Medulla oblongata (tissue), 1 donor: ENCODE measurements around the gene BAIAP2L2.
"Not testable (repeated sequence)": the region's sequence is repeated elsewhere in the genome, so short reads cannot be mapped to it uniquely, and the experiment has no call there.

Experiments used
- DNase-seq: peaks from one replicate; pipeline ENCODE4 v3.0.0-alpha.2; 2015; ENCODE audit errors: extremely low spot score

BAIAP2L2 gene

DNA sequence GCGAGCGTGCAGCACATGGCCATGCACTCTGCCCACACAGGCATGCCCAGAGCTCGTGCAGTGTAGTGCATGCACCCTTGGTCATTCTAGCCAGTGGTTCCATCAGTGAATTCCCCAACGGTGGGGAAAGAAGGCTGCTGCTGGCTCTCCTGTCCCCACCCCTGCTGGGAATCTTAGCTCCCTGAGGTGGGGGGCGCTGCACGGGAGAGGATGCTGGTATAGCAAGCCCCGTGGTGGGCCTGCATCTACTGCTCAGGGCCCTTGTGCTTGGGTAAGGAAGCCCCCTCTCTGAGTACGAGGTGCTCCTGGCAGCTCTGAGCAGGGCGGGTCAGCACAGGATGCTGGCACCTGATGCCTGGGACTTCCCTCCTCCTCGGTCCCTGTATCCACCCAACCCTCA, 18.5 kb upstream of the BAIAP2L2 start:
- no peak for DNase-seq

DNA sequence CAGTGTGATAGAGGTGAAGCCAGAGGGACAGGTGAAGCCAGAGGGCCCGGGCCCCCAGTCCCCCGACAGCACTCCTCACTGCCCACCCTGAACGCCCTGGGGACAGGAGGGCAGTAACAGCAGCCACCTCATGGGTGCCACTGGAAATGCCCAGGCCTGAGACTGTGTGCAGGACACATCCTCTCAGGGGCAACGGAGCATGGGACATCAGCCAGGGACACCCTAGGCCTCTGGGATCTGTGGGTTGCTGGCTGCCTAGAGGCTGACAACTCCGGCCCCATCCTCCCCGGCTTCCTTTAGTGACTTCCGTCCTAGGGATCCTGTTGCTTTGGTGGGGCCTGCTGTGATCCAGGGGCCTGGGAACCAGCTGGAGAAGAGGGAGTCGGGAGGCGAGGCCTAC, 17.4 kb upstream of the BAIAP2L2 start:
- DNase-seq: no peak

DNA sequence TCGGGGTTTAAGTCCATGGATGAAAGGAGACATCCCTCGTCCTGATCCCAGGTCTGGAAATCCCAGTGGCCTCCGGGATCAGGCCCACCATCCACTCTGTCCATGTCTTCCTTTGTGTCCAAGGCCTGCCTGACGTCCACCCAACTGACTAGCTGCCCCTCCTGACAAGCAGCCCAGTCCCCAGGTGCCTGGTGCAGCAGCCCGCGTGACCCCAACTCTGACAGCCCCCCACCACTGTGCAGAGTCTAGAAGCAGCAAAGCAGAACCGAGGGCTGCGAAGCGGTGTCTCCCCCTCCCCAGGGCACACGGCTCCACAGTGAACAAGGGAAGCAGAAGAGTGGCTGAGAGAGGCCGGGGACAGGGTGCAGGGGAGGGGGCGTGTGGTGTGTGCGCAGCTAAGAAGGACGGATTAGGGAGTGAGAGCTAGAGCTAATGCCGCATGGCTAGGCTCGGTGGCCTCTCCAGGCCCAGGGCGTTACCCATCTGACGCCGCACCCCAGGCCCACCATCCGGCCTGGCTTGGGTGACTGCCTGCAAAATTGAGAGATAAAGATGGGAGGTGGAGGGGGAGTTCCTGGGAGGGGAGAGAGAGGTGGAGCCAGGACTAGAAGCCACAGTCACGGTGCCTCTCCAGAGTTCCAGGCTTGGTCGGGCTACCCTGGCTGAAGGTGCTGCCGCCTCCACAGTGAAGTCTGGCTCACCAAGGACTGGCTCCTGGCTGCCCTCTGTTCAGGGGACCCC, 16.6 kb upstream of the BAIAP2L2 start:
- no peak for DNase-seq

DNA sequence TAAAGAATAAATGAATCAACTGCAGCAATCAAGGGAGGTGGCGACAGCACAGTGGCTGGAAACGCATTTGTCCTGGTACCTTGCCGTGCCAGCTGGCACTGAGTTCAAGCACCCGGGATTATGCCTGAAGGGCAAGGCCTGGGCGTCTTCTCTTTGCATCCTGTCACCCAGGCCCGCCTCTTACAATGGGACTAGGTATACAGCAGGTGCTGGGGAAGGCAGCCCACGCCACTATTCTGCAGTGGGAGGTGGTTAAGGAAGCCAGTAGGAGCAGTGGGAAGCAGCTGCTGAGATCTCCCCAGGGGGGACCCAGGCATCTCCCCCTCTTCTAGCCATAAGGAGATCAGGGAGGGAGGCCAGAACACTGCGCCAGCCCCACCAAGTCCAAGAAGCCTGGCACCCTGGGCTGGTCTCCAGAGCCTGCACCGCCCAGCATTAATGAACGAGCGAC, 15.3 kb upstream of the BAIAP2L2 start:
- DNase-seq: peak; percentile 34

DNA sequence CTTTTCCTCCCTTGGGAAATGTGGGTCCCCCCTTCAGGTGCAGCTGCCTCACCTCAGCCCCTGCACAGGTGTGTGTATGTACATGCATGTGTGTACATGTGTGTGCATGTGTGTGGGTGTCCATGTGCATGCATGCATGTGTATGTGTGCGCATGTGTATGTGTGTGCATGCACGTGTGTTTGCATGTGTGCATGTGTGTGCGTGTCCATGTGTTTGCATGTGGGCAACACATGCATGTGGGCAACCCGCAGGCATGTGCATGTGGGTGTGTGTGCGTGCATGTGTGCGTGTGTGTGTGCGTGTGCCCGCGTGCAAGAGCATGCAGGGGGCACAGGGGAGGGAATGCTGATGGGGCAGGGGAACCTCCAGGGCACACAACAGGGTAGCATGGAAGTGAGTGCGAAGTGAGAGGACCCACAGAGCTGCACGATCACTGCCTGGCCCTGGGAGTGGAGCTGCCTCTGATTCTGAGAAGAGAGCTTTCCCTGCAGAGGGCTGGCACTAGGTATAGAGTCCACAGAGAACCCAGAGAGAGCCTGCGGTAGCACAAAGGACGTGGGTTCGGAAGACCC, 14.6 kb upstream of the BAIAP2L2 start:
- DNase-seq: no peak

DNA sequence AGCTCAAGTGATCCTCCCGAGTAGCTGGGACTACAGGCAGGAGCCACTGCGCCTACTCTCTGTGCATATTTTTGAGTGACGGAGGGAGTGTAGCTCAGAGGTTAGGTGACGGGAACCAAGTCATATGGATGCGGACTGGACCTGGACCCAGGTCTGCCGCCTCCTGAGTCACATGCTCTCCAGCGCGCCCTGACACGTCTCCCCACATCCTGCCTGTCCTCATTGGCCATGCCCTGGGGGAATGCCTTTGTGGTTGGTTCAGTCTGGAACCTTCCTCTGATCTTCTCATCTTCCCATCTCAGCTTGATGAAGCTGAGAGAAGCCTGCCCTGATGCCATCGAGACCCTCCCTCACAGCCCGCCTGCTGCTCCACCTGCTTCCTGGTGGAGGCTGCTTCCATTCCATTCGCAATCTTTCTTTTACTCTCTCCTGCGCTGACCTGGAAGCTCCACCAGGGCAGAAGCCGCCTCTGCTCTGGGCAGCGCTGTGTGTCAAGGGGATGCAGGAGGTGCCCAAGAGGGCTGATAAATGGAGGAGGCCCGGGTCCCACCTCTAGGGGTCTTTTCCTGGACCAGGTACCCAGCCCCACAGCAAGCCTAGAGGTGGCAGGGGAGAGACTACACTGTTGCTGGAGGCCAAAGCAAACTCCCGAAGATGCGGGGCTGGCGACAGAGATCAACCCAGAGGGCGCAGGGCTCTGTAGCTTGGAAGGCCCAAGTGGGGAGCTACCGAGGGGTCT, 13.9 kb upstream of the BAIAP2L2 start:
- DNase-seq: no peak

DNA sequence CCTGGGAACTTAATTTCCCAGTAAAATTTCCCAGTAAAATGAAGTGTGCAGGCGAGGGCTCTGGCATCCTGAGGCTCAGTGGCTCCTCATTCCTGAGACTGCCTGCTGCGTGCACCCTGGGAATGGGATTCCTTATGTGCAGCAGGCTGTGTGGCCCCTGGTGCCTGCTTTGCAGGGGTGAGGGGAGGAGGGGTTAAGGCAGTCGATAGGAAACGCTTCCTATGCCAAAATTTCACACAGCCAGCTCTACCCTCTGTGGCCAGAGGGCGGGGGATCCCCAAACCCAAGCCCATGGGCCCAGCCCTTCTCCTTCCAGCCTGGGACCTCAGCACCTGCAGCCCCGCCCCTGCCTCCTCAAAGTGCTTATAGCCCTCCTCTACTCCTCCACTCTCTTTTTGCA, 12.1 kb upstream of the BAIAP2L2 start:
- no peak for DNase-seq

DNA sequence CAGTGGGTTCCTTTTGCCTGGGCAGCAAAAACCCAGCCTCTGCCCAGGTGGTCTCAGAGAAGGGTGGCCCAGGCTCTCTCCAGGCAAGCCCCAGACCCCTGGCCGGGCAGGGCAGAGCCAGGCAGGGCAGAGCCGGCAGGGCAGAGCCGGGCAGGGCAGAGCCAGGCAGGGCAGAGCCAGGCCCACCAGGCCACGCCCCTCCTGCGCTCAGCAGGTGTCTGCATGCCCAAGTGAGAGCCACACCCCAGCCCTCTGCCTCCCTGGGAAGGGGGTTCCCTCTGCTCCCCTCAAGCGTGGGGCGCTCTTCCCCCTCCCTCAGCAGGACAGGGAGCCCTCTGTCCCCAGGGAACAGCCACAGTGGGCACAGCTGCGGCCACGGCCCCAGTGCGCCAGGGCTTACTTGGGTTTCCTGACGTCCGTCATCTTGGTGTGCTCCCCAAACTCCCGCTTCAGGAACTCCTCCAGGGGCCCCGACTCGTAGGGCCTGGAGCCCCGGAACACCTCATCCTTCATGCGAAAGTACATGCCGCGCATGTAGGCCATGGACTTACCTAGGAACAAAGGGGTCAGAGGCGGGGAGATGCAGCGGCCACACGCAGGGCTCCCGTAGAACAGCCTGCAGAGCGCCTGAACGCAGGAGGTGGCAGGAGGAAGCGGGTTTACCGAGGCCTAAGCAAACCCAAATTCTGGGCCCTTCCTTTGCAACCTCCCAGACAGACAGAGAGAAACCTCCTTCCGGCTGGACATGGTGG, 10.1 kb upstream of the BAIAP2L2 start:
- no peak for DNase-seq

DNA sequence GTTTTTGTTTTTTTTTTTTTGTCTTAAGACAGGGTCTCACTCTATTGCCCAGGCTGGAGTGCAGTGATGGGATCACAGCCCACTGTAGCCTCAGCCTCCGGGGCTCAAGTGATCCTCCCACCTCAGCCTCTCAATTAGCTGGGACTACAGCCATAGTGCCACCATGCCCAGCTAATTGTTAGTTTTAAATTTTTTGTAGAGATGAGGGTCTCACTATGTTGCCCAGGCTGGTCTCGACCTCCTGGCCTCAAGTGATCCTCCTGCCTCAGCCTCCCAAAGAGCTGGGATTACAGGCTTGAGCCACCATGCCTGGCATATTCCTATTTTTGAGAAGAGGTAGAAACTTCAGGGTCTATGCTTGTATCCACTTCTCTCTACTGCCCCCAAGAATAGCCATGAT, 8.3 kb upstream of the BAIAP2L2 start:
- not testable (repeated sequence) for DNase-seq

DNA sequence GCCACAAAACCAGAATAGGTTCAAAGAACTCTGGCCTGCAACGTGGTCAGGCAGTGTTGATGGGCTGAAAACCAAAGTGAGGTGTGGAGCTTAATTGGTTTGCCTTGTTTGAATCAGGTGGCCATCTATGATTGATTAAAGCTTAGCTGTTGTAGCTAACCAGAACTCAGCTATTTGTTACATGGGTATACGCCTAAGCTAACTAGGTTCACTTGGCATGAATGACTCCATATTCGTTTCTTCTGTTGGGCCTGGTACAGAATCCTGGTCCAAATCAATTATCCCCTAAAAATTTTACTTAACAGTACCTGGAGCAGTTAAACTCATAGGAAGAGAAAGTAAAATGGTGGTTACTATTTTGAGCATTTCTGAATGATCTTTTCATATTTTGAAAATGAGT, 7.7 kb upstream of the BAIAP2L2 start:
- no peak for DNase-seq

DNA sequence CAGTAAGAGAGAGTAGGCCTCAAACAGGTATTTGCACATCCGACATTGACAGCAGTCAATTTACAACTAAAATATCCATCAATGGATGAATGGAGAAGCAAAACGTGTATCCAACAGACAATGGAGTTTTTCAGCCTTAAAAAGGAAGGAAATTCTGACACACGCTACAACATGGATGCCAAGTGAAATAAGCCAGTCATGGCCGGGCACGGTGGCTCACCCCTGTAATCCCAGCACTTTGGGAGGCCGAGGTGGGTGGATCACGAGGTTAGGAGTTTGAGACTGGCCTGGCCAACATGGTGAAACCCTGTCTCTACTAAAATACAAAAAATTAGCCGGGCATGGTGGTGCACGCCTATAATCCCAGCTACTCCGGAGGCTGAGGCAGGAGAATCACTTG, 7.1 kb upstream of the BAIAP2L2 start:
- not testable (repeated sequence) for DNase-seq

DNA sequence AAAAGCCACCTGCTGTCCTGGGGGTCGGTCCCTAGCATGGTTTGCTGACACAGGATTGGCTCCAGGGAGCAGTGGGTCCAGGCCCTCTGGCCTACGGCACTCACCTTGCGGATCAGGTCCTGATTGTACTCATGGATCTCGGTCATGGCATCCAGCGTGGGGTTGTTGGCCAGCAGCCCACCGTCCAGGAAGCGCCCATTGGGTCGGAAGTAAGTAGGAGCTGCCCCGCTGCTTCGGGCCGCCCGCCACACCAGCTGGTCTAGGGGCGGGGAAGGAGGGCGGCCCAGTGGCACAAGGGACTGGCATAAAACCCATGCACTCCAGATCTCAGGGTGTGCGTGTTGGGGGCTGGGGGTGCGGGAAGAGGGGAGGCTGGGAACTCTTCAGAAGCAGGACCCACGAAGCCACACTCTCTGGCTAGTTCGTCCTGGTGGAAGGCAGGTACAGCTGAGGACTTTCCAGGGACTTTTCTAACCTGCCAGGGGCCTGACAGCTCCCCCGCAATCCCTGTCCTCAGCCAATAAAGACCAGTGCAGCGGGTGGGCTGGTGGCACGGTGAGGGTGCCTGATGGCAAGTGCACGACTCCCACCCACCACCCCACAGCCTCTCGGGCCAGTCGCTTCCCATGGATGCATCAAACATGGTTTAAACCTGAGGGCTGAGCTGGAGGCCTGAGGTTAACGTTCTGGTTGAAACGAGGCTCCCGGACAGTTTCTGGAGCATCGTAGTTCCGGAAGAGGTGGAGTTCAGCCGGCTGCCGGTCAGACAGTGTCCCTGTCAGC, 5.1 kb upstream of the BAIAP2L2 start:
- DNase-seq: no peak

DNA sequence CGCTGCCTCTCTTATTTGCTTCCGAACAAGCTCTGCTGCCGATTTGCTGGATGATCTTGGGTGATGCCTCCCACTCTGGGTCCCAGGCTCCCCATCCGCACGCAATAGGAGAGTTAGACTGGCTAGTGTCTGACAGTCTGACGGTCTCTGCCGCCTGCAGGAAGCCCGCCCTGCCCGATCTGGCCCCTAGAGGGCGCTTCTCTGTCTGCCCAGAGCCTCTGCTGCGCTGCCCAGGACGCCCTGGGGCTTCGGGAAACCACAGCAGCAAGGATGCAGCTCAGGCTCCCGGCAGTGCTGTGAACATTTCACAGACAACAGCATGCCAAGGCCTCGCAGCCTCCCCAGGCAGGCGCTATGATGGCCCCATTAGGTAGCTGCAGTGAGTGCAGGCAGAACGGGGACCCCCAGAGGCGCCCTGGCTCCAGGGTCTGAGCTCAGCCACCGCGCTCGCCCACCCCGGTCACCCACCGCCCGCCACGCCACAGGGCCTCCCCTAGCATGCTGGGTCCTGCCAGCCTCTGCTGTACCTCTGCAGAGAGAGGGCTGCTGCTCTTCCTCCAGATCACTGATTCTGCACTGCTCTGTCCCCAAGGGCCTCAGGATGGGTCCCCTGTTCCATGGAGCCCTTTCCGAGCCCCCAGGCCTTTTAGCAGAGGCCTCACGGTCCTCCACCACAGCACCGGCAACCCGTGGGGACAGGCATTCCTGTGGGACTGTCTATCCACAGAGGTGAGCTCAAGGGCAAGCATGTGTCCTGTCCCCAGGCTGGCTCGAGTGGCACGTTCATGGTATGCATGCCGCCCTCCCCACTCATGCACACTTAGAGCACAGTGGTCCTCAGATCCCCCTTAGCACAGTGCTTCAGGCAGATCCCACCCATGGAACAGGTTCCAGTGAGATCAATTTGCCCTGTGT, 4.3 kb upstream of the BAIAP2L2 start:
- peak; percentile 82 for DNase-seq

DNA sequence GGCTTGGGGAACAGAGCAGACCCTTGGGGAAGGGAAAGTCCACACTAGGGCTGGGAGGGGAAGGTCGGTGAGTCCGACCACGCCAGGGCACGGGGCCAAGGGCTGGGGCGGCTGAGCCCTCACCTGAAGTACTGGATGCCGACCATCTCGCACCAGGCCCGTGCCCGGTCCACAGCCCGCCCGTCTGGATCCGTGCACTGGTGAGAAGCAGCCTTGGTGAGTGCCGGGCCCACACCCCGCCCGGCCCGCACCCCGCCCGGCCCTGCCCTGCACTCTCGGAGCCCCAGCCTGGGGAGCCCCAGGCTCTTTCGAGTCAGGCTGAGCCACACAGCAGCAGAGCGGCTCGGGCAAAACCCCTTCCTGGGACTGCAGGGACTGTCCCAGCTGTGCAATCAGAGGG, 1.9 kb upstream of the BAIAP2L2 start:
- no peak for DNase-seq

DNA sequence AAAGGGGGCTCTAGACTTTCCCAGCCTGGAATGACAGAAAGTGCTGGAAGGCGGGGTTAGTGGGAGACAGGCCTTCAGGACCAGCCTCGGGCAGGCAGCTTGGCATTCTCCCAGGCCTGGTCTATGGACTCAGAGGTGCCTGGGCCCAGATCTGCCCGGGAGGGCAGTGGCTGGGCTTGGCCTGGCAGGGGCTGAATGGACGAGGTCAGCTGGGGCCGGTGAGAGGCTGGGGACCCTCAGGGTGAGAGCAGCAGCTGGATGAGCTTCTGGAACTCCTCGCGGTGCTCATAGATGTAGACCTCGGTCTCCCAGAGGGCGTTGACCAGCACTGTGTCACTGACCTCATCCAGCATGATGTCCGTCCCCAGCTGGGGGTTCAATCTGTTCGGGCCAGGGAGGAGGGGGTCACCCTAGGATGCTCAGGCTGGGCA, 1.5 kb upstream of the BAIAP2L2 start:
- DNase-seq: no peak

DNA sequence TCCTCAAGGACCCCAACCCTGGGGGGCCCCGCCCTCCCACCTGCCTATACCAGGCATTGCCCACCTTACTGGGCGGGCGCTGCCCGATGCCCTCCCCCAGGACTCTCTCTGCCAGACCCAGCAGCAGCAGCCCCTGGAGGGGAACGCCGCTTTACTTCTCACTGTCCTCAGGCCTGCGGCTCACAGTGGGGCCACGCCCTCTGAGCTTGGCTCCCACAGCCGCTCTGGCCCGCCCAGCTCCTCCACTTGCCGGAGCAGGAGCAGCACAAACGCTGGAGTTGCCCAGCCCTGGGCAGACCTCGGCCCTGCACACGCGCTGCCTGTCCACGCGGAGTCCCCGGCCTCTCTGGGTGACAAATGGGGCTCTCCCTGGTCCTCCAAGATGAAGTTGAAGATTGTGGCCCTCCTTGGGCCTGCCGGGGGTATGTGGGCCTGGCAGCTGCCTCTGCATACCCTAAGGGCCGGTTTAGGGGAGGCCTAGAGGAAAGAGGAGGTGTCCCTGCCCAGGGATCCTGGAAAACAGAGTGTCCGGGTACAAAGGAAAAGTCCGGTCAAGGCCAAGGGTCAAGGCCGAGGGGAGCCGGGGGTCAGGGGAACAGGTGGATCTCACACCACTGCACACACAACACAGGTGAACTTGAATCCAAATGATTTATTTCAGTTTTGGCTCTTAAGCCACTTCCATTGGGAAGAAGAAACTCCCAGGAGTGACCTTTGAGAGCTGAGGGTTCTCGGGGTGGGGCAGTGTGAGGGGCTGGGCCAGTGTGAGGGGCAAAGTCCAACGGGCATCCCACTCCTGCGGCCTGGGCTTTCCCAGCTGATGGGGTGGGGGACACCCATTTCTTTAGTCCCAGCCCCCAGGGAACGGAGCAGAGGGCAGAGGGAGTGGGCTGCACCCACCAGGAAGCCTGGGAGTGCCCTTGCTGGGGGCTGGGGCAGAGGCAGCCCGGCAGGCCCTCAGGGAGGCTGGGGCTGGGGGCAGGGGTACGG, 674 bp upstream of the BAIAP2L2 start:
- no peak for DNase-seq

DNA sequence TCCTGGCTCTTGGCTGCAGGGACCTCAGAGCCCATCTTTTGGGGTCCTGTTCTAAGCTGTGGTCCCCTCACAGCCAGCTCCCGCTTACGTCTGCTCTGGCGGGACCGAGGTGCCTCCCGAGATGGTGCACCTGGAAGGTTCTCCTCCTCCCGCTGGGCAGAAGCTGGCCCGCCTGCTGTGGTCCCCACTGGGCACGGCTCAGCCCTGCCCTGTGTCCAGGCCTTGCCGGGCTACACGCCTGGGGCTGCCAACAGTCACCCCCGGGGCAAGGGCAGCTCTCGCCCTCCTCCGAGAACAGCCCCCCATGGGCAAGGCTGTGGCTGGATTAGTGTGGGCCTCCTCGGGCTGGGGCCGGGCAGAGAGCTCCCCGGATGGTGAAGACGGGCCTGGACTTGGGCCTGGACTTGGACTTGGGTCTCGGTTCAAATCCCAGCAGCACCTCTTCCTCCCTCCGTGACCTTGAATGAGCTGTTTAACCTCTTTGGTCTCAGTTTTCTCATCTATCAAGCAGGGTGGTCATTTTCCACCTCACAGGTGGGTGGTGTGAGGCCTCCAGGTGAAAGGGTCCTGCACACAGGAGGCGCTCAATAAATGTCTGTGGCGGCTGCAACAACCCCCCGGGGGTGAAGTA, 998 bp downstream of the BAIAP2L2 start:
- DNase-seq: no peak

DNA sequence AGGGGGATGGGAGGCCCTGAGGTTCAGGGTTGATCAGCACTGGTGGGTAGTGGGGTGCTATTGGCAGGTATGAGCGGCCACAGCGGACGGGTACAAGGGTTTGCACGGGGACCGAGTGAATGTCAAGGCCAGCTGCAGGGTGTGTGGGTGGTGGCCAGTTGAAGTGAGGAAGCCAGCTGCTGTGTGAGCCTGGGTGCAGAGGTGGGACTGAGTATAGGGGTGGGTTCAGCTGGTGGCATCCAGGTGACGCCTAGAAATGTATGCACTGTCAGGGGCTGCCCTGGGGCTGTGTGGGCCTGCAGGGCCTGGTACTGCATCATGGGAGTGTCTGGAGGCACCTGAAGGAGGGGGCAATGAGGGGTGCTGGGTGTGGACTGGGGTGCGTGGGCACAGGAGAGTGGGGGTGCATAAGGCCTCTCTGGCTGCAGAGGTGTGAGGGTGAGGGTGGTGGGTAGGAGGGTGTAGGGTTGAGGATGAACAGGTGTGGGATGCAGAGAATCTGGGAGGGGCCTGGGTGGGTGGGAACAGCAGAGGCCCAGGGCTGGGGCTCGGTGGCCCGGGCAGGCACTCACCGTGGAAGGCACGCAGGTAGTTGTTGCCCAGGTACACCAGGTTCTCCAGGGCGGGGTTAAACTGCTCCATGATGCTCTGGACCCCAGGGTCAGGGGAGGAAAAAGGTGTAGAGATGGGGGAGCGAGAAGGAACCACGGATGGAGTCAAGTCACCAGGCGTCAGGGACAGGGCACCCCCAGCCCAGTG, 1.7 kb downstream of the BAIAP2L2 start:
- no peak for DNase-seq
